ENCODE data around the gene STXBP2.

DNA sequence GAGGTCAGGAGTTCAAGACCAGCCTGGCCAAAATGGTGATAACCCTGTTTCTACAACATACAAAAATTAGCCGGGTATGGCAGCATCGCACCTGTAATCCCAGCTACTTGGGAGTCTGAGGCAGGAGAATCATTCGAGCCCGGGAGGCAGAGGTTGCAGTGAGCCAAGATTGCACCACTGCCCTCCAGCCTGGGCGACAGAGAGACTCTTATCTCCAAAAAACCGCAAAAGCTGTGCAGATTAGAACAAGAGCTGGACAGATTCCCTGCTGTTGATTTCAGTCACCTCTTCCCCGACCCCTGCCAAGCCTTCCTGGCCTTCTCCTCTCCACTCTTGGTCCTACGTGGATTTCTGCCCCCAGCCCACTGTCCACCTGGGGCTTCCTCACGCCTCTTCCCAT is 33.0 kb upstream of the STXBP2 start:
- TF ChIP-seq, protein P1, sequence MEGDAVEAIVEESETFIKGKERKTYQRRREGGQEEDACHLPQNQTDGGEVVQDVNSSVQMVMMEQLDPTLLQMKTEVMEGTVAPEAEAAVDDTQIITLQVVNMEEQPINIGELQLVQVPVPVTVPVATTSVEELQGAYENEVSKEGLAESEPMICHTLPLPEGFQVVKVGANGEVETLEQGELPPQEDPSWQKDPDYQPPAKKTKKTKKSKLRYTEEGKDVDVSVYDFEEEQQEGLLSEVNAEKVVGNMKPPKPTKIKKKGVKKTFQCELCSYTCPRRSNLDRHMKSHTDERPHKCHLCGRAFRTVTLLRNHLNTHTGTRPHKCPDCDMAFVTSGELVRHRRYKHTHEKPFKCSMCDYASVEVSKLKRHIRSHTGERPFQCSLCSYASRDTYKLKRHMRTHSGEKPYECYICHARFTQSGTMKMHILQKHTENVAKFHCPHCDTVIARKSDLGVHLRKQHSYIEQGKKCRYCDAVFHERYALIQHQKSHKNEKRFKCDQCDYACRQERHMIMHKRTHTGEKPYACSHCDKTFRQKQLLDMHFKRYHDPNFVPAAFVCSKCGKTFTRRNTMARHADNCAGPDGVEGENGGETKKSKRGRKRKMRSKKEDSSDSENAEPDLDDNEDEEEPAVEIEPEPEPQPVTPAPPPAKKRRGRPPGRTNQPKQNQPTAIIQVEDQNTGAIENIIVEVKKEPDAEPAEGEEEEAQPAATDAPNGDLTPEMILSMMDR (IDR thresholded peaks at IDR 0.05), result no peak
- TF ChIP-seq POLR2A (IDR thresholded peaks at IDR 0.05; ENCODE audit: low read depth), result no peak
- TF ChIP-seq POLR2AphosphoS5 (IDR thresholded peaks at IDR 0.05), result no peak

All from esophagus muscularis mucosa (tissue), 3 donors.